Heart left ventricle (tissue), 13 donors: ENCODE measurements around the gene LUC7L.

Experiments
- POLR2A ChIP-seq, 2 donors: fragments of 450-650 bp; IDR thresholded peaks; one replicate each; pipeline ENCODE4 v1.6.1; 2017; ENCODE audit warnings: antibody characterized with exemption in 2 of 2, mild to moderate bottlenecking in 2 of 2, moderate library complexity in 2 of 2
- TF ChIP-seq, protein P1 (sequence below), 12 donors: fragments of 200-600 bp; sonication (generic) in 4 of 12; IDR thresholded peaks; one replicate each; pipeline versions ENCODE4 v1.5.0 to v1.8.0; 2018 to 2022; ENCODE audit warnings: antibody characterized with exemption in 12 of 12, mild to moderate bottlenecking in 5 of 12
- donor health status: ischemic (EF 13 %, LVEDD 7.1; RV severe dilation, severe dysfunction).
- donor health status: DM: no; HTN: yes; CAD: no.
- donor health status: DM: no; HTN: no; CAD: no.
- donor health status: ischemic (EF 25% LVEDD 6.9; RV normal size, moderate dysfunction).
- donor health status: ischemic (EF 25% LVEDD 5.7; RV mildly dilated, moderate dysfunction).
- donor health status: ischemic (EF 35%, LVEDD 5.7; RV mildly dilated, moderate dysfunction).
- donor health status: nonischemic (EF 11% LVEDD 7.7; RV severe dilation, severe dysfunction).
- donor health status: DM: yes; HTN: yes; CAD: no.
- donor health status: PGD.
- donor health status: ischemic (EF 29% LVEDD 5.4; RV normal size, mild dysfunction).
- donor health status: nonischemic (EF 23%, LVEDD 6.1; RV moderate dilation, normal function).

DNA sequence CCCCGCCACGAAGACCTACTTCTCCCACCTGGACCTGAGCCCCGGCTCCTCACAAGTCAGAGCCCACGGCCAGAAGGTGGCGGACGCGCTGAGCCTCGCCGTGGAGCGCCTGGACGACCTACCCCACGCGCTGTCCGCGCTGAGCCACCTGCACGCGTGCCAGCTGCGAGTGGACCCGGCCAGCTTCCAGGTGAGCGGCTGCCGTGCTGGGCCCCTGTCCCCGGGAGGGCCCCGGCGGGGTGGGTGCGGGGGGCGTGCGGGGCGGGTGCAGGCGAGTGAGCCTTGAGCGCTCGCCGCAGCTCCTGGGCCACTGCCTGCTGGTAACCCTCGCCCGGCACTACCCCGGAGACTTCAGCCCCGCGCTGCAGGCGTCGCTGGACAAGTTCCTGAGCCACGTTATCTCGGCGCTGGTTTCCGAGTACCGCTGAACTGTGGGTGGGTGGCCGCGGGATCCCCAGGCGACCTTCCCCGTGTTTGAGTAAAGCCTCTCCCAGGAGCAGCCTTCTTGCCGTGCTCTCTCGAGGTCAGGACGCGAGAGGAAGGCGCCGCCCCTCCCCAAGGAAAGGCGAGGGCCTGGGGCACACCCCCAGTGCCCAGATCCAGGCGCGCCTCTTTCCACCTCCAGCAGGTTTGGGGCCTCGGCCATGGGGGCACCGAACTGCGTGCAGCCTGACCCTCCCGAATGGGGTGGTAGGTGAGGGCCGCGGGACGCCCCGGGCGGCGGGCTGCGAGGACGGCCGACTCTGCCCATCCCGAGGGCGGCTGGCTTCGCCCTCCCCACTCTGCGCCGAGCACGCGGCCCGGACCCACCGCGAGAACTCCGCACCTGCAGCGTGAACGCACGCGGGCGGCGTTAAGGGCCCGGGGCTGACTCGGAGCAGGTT lies 48.3 kb downstream of the LUC7L start:
- TF ChIP-seq, protein P1, sequence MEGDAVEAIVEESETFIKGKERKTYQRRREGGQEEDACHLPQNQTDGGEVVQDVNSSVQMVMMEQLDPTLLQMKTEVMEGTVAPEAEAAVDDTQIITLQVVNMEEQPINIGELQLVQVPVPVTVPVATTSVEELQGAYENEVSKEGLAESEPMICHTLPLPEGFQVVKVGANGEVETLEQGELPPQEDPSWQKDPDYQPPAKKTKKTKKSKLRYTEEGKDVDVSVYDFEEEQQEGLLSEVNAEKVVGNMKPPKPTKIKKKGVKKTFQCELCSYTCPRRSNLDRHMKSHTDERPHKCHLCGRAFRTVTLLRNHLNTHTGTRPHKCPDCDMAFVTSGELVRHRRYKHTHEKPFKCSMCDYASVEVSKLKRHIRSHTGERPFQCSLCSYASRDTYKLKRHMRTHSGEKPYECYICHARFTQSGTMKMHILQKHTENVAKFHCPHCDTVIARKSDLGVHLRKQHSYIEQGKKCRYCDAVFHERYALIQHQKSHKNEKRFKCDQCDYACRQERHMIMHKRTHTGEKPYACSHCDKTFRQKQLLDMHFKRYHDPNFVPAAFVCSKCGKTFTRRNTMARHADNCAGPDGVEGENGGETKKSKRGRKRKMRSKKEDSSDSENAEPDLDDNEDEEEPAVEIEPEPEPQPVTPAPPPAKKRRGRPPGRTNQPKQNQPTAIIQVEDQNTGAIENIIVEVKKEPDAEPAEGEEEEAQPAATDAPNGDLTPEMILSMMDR (IDR thresholded peaks at IDR 0.05): no peak
- no peak for TF ChIP-seq POLR2A (IDR thresholded peaks at IDR 0.05)
